NCI-H226 (cell line): Measurements from ENCODE around the gene CRHR1.
A peak's percentile ranks its signal among the peaks of the same experiment; 100 is the strongest.

Experiments
- DNase-seq: peaks from one replicate; pipeline ENCODE4 v3.0.0-alpha.2; 2015

Gene CRHR1

GRCh38 chr17:45790296-45790922, 6.3 kb downstream of the CRHR1 start:
- no peak for DNase-seq

- DNase-seq = no peak
Observed at GRCh38 chr17:45791041-45791582, 7.0 kb downstream of the CRHR1 start.

GRCh38 chr17:45791935-45792334, 7.8 kb downstream of the CRHR1 start:
- no peak for DNase-seq

GRCh38 chr17:45792437-45792836, 8.3 kb downstream of the CRHR1 start:
- DNase-seq = no peak

- no peak for DNase-seq
Observed at GRCh38 chr17:45792995-45793755, 9.1 kb downstream of the CRHR1 start.

GRCh38 chr17:45793999-45794540, 9.9 kb downstream of the CRHR1 start:
- DNase-seq = no peak

GRCh38 chr17:45794840-45795239, 10.7 kb downstream of the CRHR1 start:
- DNase-seq = peak; percentile 11

GRCh38 chr17:45800816-45801215, 16.7 kb downstream of the CRHR1 start:
- DNase-seq = no peak

- DNase-seq = no peak
Observed at GRCh38 chr17:45801421-45801820, 17.3 kb downstream of the CRHR1 start.

GRCh38 chr17:45808845-45809244, 24.7 kb downstream of the CRHR1 start:
- DNase-seq = no peak

GRCh38 chr17:45809499-45809898, 25.4 kb downstream of the CRHR1 start:
- DNase-seq = no peak

- DNase-seq = no peak
Observed at GRCh38 chr17:45812102-45812501, 28.0 kb downstream of the CRHR1 start.

- DNase-seq = no peak
Observed at GRCh38 chr17:45813048-45813725, 29.1 kb downstream of the CRHR1 start.

GRCh38 chr17:45814622-45815606, 30.8 kb downstream of the CRHR1 start:
- DNase-seq = no peak

- DNase-seq = no peak
Observed at GRCh38 chr17:45815752-45816151, 31.6 kb downstream of the CRHR1 start.

- no peak for DNase-seq
Observed at GRCh38 chr17:45818041-45818440, 33.9 kb downstream of the CRHR1 start.

GRCh38 chr17:45818699-45819098, 34.6 kb downstream of the CRHR1 start:
- no peak for DNase-seq

- DNase-seq = no peak
Observed at GRCh38 chr17:45819632-45820031, 35.5 kb downstream of the CRHR1 start.

GRCh38 chr17:45820052-45820780, 36.1 kb downstream of the CRHR1 start:
- no peak for DNase-seq

- DNase-seq = no peak
Observed at GRCh38 chr17:45821147-45821546, 37.0 kb downstream of the CRHR1 start.

- DNase-seq = no peak
Observed at GRCh38 chr17:45823598-45823997, 39.5 kb downstream of the CRHR1 start.

- no peak for DNase-seq
Observed at GRCh38 chr17:45824475-45824874, 40.4 kb downstream of the CRHR1 start.
